Frontal cortex (tissue), 4 donors: ENCODE results near the gene ARMC2. TPM values are rescaled to one million over a fixed set of nuclear protein-coding genes. Genes with fewer than 3 reads are reported as not detected.
A peak's percentile ranks its signal among the peaks of the same experiment; 100 is the strongest.

ENCODE experiments used
- DNase-seq, 2 donors: peaks; one replicate each; pipeline ENCODE4 v3.0.0; 2012; ENCODE audit warnings: low spot score in 2 of 2
- FAIRE-seq: peaks from 2 replicates; lab custom pipeline; 2012; peaks lifted over from hg19 to GRCh38; lab: Jason Lieb, UNC
- total RNA-seq: library from RNA; depleted of rRNA; stranded (reverse); fragments of >200 nt; gene quantifications from one replicate; pipeline ENCODE4 v1.2.3, GENCODE V29; 2014
- donor health status: control.
- donor health status: control.
- donor health status: control.

The ARMC2 gene
- total RNA-seq, 1 donor from 2014 or later: 16.3 TPM

- no peak for FAIRE-seq
- DNase-seq: no peak
These were observed 96.8 kb downstream of the ARMC2 start for GRCh38 chr6:108944707-108945680.

GRCh38 chr6:108945681-108946159, 97.5 kb downstream of the ARMC2 start:
- DNase-seq: peak in 1 of 2 donors; percentile 31
- no peak for FAIRE-seq

GRCh38 chr6:108946695-108947094, 98.5 kb downstream of the ARMC2 start:
- DNase-seq (no peak), FAIRE-seq (no peak)

- FAIRE-seq (no peak), DNase-seq (no peak)
These were observed 99.1 kb downstream of the ARMC2 start for GRCh38 chr6:108947114-108947854.

GRCh38 chr6:108948181-108948661, 100.0 kb downstream of the ARMC2 start:
- no peak for DNase-seq

GRCh38 chr6:108951351-108951953, 103.2 kb downstream of the ARMC2 start:
- FAIRE-seq: no peak
- no peak for DNase-seq

More at GRCh38 chr6:108948181-108948661, 100.0 kb downstream of the ARMC2 start:
- FAIRE-seq: no peak

- FAIRE-seq (no peak), DNase-seq (no peak)
These were observed 104.7 kb downstream of the ARMC2 start for GRCh38 chr6:108952776-108953486.

GRCh38 chr6:108953681-108954080, 105.5 kb downstream of the ARMC2 start:
- no peak for FAIRE-seq
- no peak for DNase-seq

GRCh38 chr6:108955329-108955949, 107.2 kb downstream of the ARMC2 start:
- FAIRE-seq (no peak), DNase-seq (no peak)

- DNase-seq (no peak), FAIRE-seq (no peak)
These were observed 109.0 kb downstream of the ARMC2 start for GRCh38 chr6:108957221-108957620.

GRCh38 chr6:108958900-108959770, 110.9 kb downstream of the ARMC2 start:
- FAIRE-seq (no peak), DNase-seq (no peak)

- FAIRE-seq (no peak), DNase-seq (no peak)
These were observed 111.9 kb downstream of the ARMC2 start for GRCh38 chr6:108959972-108960582.

GRCh38 chr6:108960601-108961000, 112.4 kb downstream of the ARMC2 start:
- no peak for FAIRE-seq
- DNase-seq: no peak

- FAIRE-seq (no peak), DNase-seq (no peak)
These were observed 112.9 kb downstream of the ARMC2 start for GRCh38 chr6:108961077-108961476.

- FAIRE-seq (no peak), DNase-seq (no peak)
These were observed 113.8 kb downstream of the ARMC2 start for GRCh38 chr6:108961985-108962384.

- FAIRE-seq (no peak), DNase-seq (no peak)
These were observed 118.0 kb downstream of the ARMC2 start for GRCh38 chr6:108966251-108966650.

- DNase-seq: no peak
- no peak for FAIRE-seq
These were observed 118.9 kb downstream of the ARMC2 start for GRCh38 chr6:108966855-108967755.
